HL-60 (cell line): Measurements from ENCODE around the gene DYNLT4.

Source experiments
- DNase-seq, 2 experiments: peaks; one replicate each; pipeline ENCODE4 v3.0.0-alpha.2; 2010 to 2020; ENCODE audit warnings: low read depth in 1 of 2, low spot score in 1 of 2
- H3K27ac ChIP-seq: fragments of 250-450 bp; sonication (Bioruptor Pico); replicated peaks from 2 replicates; pipeline ENCODE4 v1.5.1; 2020; ENCODE audit warnings: mild to moderate bottlenecking, moderate library complexity
- H3K27me3 ChIP-seq: fragments of 250-450 bp; sonication (Bioruptor Pico); 2 replicates; pipeline ENCODE4 v1.5.1; 2021; ENCODE audit warnings: mild to moderate bottlenecking, moderate library complexity; ENCODE audit not compliant: insufficient read depth, poor library complexity, severe bottlenecking
- H3K4me3 ChIP-seq: replicated peaks from 2 replicates; pipeline ENCODE4 v1.5.1; 2011; ENCODE audit warnings: mild to moderate bottlenecking, control low read depth, low read length; ENCODE audit not compliant: insufficient read depth
- GABPA ChIP-seq: IDR thresholded peaks from 2 replicates; pipeline ENCODE4 v1.6.1; 2012; ENCODE audit warnings: low read depth
- POLR2AphosphoS5 ChIP-seq: IDR thresholded peaks from 2 replicates; pipeline ENCODE4 v1.6.1; 2012; ENCODE audit warnings: low read depth
- SPI1 ChIP-seq: IDR thresholded peaks from 2 replicates; pipeline ENCODE4 v1.6.1; 2012; ENCODE audit warnings: low read depth, mild to moderate bottlenecking, borderline replicate concordance
- TF ChIP-seq, protein P1 (sequence below): IDR thresholded peaks from one replicate; pipeline ENCODE4 v1.5.1; 2011; ENCODE audit warnings: low read length, control low read depth, inconsistent platforms; ENCODE audit not compliant: insufficient read depth
- TF ChIP-seq, protein P2 (sequence below): IDR thresholded peaks from 2 replicates; pipeline ENCODE4 v1.6.1; 2012; ENCODE audit warnings: low read depth; ENCODE audit not compliant: insufficient replicate concordance

The DYNLT4 gene

DNA sequence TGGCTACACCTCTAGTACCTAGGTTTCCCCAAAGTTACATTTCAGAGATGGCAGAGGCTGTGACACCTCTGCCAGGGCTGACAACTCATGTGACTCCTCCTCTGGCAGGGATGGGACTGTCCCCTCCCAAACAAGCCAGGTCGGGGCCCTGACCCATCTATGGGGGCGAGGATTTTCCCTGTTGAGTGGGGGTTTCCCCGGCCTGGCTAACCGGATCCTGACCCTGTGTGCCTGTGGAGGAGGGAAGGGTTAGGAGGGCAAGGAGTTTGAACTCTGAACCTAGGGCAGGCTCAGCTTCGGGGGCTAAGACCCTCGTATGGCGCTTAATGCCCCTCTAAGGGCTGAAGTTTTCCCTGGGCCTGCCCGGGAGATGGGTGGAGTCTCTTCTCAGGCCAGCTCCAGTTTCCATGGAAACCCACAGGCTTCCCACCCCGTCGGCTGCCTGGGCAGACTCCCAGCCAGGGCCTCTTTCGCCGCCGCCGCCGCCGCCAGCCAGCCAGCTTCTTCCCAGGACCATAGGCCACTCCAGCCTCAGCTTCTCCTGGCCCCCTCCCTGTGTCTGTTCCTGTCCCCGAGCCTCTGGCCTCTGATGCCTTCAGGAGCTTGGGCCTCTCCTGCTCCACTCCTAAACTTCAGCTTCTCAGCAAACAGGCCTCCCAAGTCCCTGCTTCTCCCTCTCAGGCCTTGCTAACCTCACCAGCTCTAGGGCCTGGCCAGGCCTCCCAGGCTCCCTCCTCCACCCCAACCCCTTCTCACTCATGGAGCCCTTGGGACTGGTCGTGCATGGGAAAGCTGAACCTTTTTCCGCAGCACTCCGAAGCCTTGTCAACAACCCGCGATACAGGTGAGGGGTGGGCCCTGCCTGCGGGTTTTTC lies 1.1 kb upstream of the DYNLT4 start, which contains the start of gene BTBD19:
TSS of gene BTBD19 (plus strand) at position 461 of the 875 bp plus-strand sequence. CDS start at position 759, 298 bp downstream.
- TF ChIP-seq GABPA (no peak), SPI1 (no peak), POLR2AphosphoS5 (no peak)
- TF ChIP-seq, protein P1, sequence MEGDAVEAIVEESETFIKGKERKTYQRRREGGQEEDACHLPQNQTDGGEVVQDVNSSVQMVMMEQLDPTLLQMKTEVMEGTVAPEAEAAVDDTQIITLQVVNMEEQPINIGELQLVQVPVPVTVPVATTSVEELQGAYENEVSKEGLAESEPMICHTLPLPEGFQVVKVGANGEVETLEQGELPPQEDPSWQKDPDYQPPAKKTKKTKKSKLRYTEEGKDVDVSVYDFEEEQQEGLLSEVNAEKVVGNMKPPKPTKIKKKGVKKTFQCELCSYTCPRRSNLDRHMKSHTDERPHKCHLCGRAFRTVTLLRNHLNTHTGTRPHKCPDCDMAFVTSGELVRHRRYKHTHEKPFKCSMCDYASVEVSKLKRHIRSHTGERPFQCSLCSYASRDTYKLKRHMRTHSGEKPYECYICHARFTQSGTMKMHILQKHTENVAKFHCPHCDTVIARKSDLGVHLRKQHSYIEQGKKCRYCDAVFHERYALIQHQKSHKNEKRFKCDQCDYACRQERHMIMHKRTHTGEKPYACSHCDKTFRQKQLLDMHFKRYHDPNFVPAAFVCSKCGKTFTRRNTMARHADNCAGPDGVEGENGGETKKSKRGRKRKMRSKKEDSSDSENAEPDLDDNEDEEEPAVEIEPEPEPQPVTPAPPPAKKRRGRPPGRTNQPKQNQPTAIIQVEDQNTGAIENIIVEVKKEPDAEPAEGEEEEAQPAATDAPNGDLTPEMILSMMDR: no peak
- TF ChIP-seq, protein P2, sequence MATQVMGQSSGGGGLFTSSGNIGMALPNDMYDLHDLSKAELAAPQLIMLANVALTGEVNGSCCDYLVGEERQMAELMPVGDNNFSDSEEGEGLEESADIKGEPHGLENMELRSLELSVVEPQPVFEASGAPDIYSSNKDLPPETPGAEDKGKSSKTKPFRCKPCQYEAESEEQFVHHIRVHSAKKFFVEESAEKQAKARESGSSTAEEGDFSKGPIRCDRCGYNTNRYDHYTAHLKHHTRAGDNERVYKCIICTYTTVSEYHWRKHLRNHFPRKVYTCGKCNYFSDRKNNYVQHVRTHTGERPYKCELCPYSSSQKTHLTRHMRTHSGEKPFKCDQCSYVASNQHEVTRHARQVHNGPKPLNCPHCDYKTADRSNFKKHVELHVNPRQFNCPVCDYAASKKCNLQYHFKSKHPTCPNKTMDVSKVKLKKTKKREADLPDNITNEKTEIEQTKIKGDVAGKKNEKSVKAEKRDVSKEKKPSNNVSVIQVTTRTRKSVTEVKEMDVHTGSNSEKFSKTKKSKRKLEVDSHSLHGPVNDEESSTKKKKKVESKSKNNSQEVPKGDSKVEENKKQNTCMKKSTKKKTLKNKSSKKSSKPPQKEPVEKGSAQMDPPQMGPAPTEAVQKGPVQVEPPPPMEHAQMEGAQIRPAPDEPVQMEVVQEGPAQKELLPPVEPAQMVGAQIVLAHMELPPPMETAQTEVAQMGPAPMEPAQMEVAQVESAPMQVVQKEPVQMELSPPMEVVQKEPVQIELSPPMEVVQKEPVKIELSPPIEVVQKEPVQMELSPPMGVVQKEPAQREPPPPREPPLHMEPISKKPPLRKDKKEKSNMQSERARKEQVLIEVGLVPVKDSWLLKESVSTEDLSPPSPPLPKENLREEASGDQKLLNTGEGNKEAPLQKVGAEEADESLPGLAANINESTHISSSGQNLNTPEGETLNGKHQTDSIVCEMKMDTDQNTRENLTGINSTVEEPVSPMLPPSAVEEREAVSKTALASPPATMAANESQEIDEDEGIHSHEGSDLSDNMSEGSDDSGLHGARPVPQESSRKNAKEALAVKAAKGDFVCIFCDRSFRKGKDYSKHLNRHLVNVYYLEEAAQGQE: no peak
- Histone ChIP-seq H3K27ac (peak within 1 kb of the TSS; percentile 100), H3K27me3 (no peaks in the 10 kb centered on the region), H3K4me3 (no peak within 1 kb of the TSS)
- peak in 1 of 2 experiments; percentile 53 for DNase-seq

DNA sequence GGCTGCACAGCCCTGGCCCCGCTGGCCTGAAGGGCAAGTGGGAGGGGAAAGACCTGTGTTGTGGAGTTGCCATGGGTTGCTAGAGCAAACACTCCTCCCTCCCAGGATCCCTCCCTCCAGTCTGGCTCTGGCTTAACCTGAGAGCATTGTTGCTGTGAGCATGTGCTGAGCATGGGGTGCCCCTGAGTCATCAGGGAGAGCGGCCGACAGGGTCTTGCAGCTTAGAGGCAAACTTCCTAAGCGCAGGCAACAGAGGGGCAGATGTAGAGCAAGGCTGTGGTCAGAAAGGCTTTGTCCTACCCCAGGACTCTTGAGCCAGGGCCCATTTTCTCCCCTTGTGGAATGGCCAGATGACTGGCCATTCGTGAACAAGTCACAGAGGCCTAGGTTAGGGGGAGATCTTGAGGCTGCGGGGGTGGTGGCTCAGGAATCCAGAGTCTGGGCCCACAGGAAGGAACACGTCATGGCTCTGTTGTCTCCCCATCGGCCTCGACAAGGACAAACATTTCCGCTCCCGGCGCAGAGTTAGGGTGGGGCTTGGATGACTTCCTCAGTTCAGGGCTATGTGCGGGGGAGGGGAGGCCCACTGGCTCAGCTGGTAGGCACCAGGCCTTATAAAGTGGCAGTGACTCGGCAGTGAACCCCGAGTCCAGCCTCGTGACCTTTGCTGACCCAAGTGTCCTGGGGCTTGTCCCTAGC lies 362 bp upstream of the DYNLT4 start:
- DNase-seq: peak; percentile 97 to 98
- Histone ChIP-seq H3K27me3 (no peaks in the 10 kb centered on the region), H3K27ac (peak overlapping the region; percentile 100), H3K4me3 (no peak overlapping the region)
- TF ChIP-seq POLR2AphosphoS5 (peak; percentile 91), SPI1 (peak; percentile 88; the same call in 1 of the 2 replicates), GABPA (peak; percentile 48)
- TF ChIP-seq, protein P2: no peak
- TF ChIP-seq, protein P1: no peak

DNA sequence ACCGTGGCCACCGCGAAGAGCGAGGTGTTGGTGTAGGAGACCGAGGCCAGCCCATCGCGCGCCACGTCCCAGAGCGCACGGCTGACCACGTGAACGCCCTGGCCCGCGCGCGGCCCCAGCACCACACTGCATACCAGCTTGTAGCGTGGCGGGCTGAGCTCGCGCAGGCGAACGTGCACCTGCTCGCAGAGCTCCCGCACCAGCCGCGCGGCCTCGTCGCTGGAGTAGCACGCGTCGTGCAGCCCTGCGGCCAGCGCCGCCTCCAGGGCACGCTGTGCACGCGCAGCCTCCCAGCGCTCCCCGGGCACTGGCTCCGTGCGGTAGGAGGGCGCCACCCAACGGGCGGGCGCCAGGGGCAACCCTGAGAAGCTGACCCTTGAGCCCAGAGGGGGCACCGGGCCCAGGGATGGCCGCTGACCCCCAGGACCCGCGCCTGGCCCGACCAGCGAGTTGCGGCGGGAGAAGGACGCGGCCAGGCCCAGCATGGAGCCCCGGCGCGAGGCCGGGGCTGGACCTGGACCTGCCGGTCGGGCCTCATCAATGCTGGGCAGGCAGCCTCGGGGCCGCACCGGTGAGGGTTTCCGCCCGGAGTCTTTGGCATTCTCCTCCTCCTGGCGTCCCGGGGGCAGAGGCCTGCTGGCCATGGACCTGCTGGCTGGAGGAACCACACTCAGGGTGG lies 987 bp downstream of the DYNLT4 start:
- DNase-seq: no peak
- Histone ChIP-seq H3K27ac (peak overlapping the region; percentile 100), H3K4me3 (no peak overlapping the region), H3K27me3 (no peaks in the 10 kb centered on the region)
- TF ChIP-seq GABPA: no peak
- TF ChIP-seq POLR2AphosphoS5: no peak
- TF ChIP-seq, protein P2: no peak
- no peak for TF ChIP-seq SPI1
- TF ChIP-seq, protein P1: no peak
